Measurements from ENCODE around the gene TRIM69. TPM values are rescaled to one million over a fixed set of nuclear protein-coding genes. Genes with fewer than 3 reads are reported as not detected.
"Not testable (repeated sequence)": the region's sequence is repeated elsewhere in the genome, so short reads cannot be mapped to it uniquely, and the experiment has no call there.

Gene TRIM69
- total and polyA plus RNA-seq, 4 experiments from 2014 or later: 25.8 to 42.0 (median 39.4) TPM

GRCh38 chr15:44734839-44735481 lies 1.4 kb upstream of the TRIM69 start:
- Mint-ChIP-seq H3K27ac (peak overlapping the region; percentile 93 to 99 (median 96)), H3K4me1 (peaks cover 54 to 81% (median 67%) of the 10 kb centered on the region in 4 donors), H3K27me3 (no peaks in the 10 kb centered on the region), H3K36me3 (peaks cover 11 to 19% of the 10 kb centered on the region in 2 donors), H3K4me3 (peak overlapping the region; percentile 72 to 95 (median 86)), H3K9me3 (peaks cover 0 to 1% (median 0%) of the 10 kb centered on the region in 8 donors)
- H3K9me3 ChIP-seq (ENCODE audit: control insufficient read depth in 1 of 2, low read length in 2 of 2): no peaks in the 10 kb centered on the region
- DNase-seq: no peak
- POLR2A ChIA-PET (ENCODE audit: partially characterized antibody): interaction anchor here (0.9 to 39.7 kb wide), 7 partner anchors 8 to 198 kb away, joined by 3 to 5737 read pairs (median 12); partner anchors contain the start of genes B2M, EIF3J, PATL2 and SPG11
- H3K27ac ChIP-seq (ENCODE audit: low read depth, low read length): peak overlapping the region; percentile 74
- no peaks in the 10 kb centered on the region for H3K27me3 ChIP-seq (ENCODE audit: insufficient read depth, low read length)
- CTCF ChIA-PET (ENCODE audit: partially characterized antibody): interaction anchor here (1.0 to 33.6 kb wide), 12 partner anchors 15 to 156 kb away, joined by 4 to 821 read pairs (median 27); partner anchors contain the start of genes B2M, PATL2 and SPG11
- peaks cover 82% of the 10 kb centered on the region for H3K4me1 ChIP-seq (ENCODE audit: insufficient read depth, low read length)
- intact Hi-C loops (cut with micrococcal nuclease): no loop called here
- H3K36me3 ChIP-seq (ENCODE audit: insufficient read depth, low read length): peaks cover 12% of the 10 kb centered on the region
- H3K4me3 ChIP-seq (ENCODE audit: low read length in 2 of 2): peak overlapping the region; percentile 27 to 55

GRCh38 chr15:44735482-44736180 lies 697 bp upstream of the TRIM69 start:
- H3K27me3 Mint-ChIP-seq: no peaks in the 10 kb centered on the region
- Histone ChIP-seq H3K9me3 (ENCODE audit: control insufficient read depth in 1 of 2, low read length in 2 of 2) (no peaks in the 10 kb centered on the region), H3K4me3 (ENCODE audit: low read length in 2 of 2) (peak overlapping the region; percentile 27 to 55), H3K27me3 (ENCODE audit: insufficient read depth, low read length) (no peaks in the 10 kb centered on the region), H3K36me3 (ENCODE audit: insufficient read depth, low read length) (peaks cover 12% of the 10 kb centered on the region), H3K27ac (ENCODE audit: low read depth, low read length) (peak overlapping the region; percentile 74), H3K4me1 (ENCODE audit: insufficient read depth, low read length) (peaks cover 79% of the 10 kb centered on the region)
- peaks cover 51 to 75% (median 64%) of the 10 kb centered on the region in 4 donors for H3K4me1 Mint-ChIP-seq
- intact Hi-C loops (cut with micrococcal nuclease): loop anchor here (1.0 kb wide), 2 partner anchors 9 to 24 kb away; partner anchors contain the start of genes B2M and PATL2
- H3K4me3 Mint-ChIP-seq: peak overlapping the region; percentile 72 to 95 (median 86)
- H3K27ac Mint-ChIP-seq: peak overlapping the region; percentile 93 to 99 (median 96)
- CTCF ChIA-PET (ENCODE audit: partially characterized antibody): interaction anchor here (0.6 to 33.6 kb wide), 22 partner anchors 16 to 190 kb away, joined by 3 to 821 read pairs (median 4); partner anchors contain the start of genes B2M, PATL2 and SPG11
- DNase-seq: peak in 2 of 5 donors; percentile 36 to 64
- POLR2A ChIA-PET (ENCODE audit: partially characterized antibody): interaction anchor here (0.9 to 39.7 kb wide), 15 partner anchors 8 to 199 kb away, joined by 3 to 5737 read pairs (median 4); partner anchors contain the start of genes B2M, EIF3J, PATL2 and SPG11
- H3K9me3 Mint-ChIP-seq: peaks cover 0 to 1% (median 0%) of the 10 kb centered on the region in 8 donors
- peaks cover 11 to 16% of the 10 kb centered on the region in 2 donors for H3K36me3 Mint-ChIP-seq

- peak in 4 of 5 donors; percentile 59 to 65 (median 64) for DNase-seq
- Histone ChIP-seq H3K27ac (ENCODE audit: low read depth, low read length) (peak overlapping the region; percentile 19), H3K27me3 (ENCODE audit: insufficient read depth, low read length) (no peaks in the 10 kb centered on the region), H3K4me3 (ENCODE audit: low read length in 2 of 2) (no peak overlapping the region), H3K4me1 (ENCODE audit: insufficient read depth, low read length) (peaks cover 54% of the 10 kb centered on the region), H3K9me3 (ENCODE audit: control insufficient read depth in 1 of 2, low read length in 2 of 2) (no peaks in the 10 kb centered on the region), H3K36me3 (ENCODE audit: insufficient read depth, low read length) (no peaks in the 10 kb centered on the region)
- Mint-ChIP-seq H3K9me3 (peaks cover 0 to 1% (median 0%) of the 10 kb centered on the region in 8 donors), H3K27me3 (no peaks in the 10 kb centered on the region), H3K4me1 (peaks cover 35 to 55% (median 48%) of the 10 kb centered on the region in 4 donors), H3K4me3 (peak overlapping the region in 5 of 8 donors; percentile 32 to 68 (median 43)), H3K27ac (peak overlapping the region; percentile 77 to 93 (median 87)), H3K36me3 (peaks cover 0 to 2% of the 10 kb centered on the region in 2 donors)
- POLR2A ChIA-PET (ENCODE audit: partially characterized antibody): interaction anchor here (0.7 to 39.7 kb wide), 12 partner anchors 11 to 161 kb away, joined by 3 to 5737 read pairs (median 4); partner anchors contain the start of genes B2M, PATL2 and SPG11
- intact Hi-C loops (cut with micrococcal nuclease): loop anchor here (1.0 kb wide), 3 partner anchors 9 to 145 kb away; partner anchors contain the start of gene SPG11
- CTCF ChIA-PET (ENCODE audit: partially characterized antibody): interaction anchor here (0.5 to 33.6 kb wide), 33 partner anchors 8 to 237 kb away, joined by 3 to 821 read pairs (median 5); partner anchors contain the start of genes B2M, PATL2 and SPG11
Measured at GRCh38 chr15:44738340-44738984, 2.1 kb downstream of the TRIM69 start.

GRCh38 chr15:44739222-44739847 lies 3.0 kb downstream of the TRIM69 start:
- H3K4me1 ChIP-seq (ENCODE audit: insufficient read depth, low read length): peaks cover 46% of the 10 kb centered on the region
- ChIA-PET POLR2A (ENCODE audit: partially characterized antibody) (interaction anchor here (0.9 to 39.7 kb wide), 7 partner anchors 12 to 161 kb away, joined by 3 to 5737 read pairs (median 17); partner anchors contain the start of genes B2M, PATL2 and SPG11), CTCF (ENCODE audit: partially characterized antibody) (interaction anchor here (0.5 to 33.6 kb wide), 23 partner anchors 9 to 164 kb away, joined by 3 to 821 read pairs (median 8); partner anchors contain the start of genes B2M, PATL2 and SPG11)
- H3K4me3 ChIP-seq (ENCODE audit: low read length in 2 of 2); H3K36me3 ChIP-seq (ENCODE audit: insufficient read depth, low read length); intact Hi-C loops (cut with micrococcal nuclease); H3K36me3 Mint-ChIP-seq; H3K27ac ChIP-seq (ENCODE audit: low read depth, low read length); H3K9me3 ChIP-seq (ENCODE audit: control insufficient read depth in 1 of 2, low read length in 2 of 2); H3K9me3 Mint-ChIP-seq; H3K27me3 Mint-ChIP-seq; H3K27me3 ChIP-seq (ENCODE audit: insufficient read depth, low read length): not testable (repeated sequence)
- H3K4me1 Mint-ChIP-seq: peaks cover 32 to 49% (median 43%) of the 10 kb centered on the region in 4 donors
- peak overlapping the region; percentile 42 to 87 (median 76) for H3K27ac Mint-ChIP-seq
- DNase-seq: peak in 1 of 5 donors; percentile 45
- peak overlapping the region in 7 of 8 donors; percentile 26 to 65 (median 46) for H3K4me3 Mint-ChIP-seq

- POLR2A ChIA-PET (ENCODE audit: partially characterized antibody); H3K36me3 Mint-ChIP-seq; DNase-seq: not testable (repeated sequence)
Measured at GRCh38 chr15:44743454-44743853, 7.1 kb downstream of the TRIM69 start.

GRCh38 chr15:44753345-44753744 lies 17.0 kb downstream of the TRIM69 start:
- Mint-ChIP-seq H3K4me1 (peaks cover 3 to 12% (median 11%) of the 10 kb centered on the region in 4 donors), H3K27me3 (no peaks in the 10 kb centered on the region), H3K36me3 (peaks cover 15 to 33% of the 10 kb centered on the region in 2 donors), H3K9me3 (peaks cover 0 to 40% (median 26%) of the 10 kb centered on the region in 8 donors), H3K27ac (no peak overlapping the region), H3K4me3 (no peak overlapping the region)
- no peak overlapping the region for H3K27ac ChIP-seq (ENCODE audit: low read depth, low read length)
- DNase-seq: no peak
- ChIA-PET CTCF (ENCODE audit: partially characterized antibody) (interaction anchor here (1.3 kb wide), 1 partner anchor 45 kb away, joined by 3 read pairs; no protein-coding TSS in a partner anchor), POLR2A (ENCODE audit: partially characterized antibody) (interaction anchor here (0.8 to 1.0 kb wide), 2 partner anchors 15 to 90 kb away, joined by 3 read pairs; partner anchors contain the start of gene SPG11)
- intact Hi-C loops (cut with micrococcal nuclease): no loop called here
- H3K9me3 ChIP-seq (ENCODE audit: control insufficient read depth in 1 of 2, low read length in 2 of 2): peaks cover 0 to 4% of the 10 kb centered on the region in 2 donors
- no peaks in the 10 kb centered on the region for H3K4me1 ChIP-seq (ENCODE audit: insufficient read depth, low read length)
- H3K4me3 ChIP-seq (ENCODE audit: low read length in 2 of 2): no peak overlapping the region
- no peaks in the 10 kb centered on the region for H3K36me3 ChIP-seq (ENCODE audit: insufficient read depth, low read length)
- no peaks in the 10 kb centered on the region for H3K27me3 ChIP-seq (ENCODE audit: insufficient read depth, low read length)

More at GRCh38 chr15:44743454-44743853, 7.1 kb downstream of the TRIM69 start:
- H3K36me3 ChIP-seq (ENCODE audit: insufficient read depth, low read length); H3K4me3 Mint-ChIP-seq; CTCF ChIA-PET (ENCODE audit: partially characterized antibody); intact Hi-C loops (cut with micrococcal nuclease); H3K27ac Mint-ChIP-seq; H3K4me1 ChIP-seq (ENCODE audit: insufficient read depth, low read length); H3K9me3 ChIP-seq (ENCODE audit: control insufficient read depth in 1 of 2, low read length in 2 of 2); H3K27ac ChIP-seq (ENCODE audit: low read depth, low read length); H3K27me3 ChIP-seq (ENCODE audit: insufficient read depth, low read length); H3K4me3 ChIP-seq (ENCODE audit: low read length in 2 of 2); H3K27me3 Mint-ChIP-seq: not testable (repeated sequence)
- H3K9me3 Mint-ChIP-seq: peaks cover 0 to 18% (median 7%) of the 10 kb centered on the region in 8 donors
- H3K4me1 Mint-ChIP-seq: peaks cover 7 to 12% (median 10%) of the 10 kb centered on the region in 4 donors
